CD4-positive, alpha-beta T cell treated with Interleukin-1 beta for 1 hour (primary cell): ENCODE results near the gene GNG10.
"Not testable (repeated sequence)": the region's sequence is repeated elsewhere in the genome, so short reads cannot be mapped to it uniquely, and the experiment has no call there.

Experiments
- DNase-seq, 2 donors: peaks; one replicate each; pipeline ENCODE4 v3.0.0-alpha.2; 2020 to 2022

Gene GNG10

DNA sequence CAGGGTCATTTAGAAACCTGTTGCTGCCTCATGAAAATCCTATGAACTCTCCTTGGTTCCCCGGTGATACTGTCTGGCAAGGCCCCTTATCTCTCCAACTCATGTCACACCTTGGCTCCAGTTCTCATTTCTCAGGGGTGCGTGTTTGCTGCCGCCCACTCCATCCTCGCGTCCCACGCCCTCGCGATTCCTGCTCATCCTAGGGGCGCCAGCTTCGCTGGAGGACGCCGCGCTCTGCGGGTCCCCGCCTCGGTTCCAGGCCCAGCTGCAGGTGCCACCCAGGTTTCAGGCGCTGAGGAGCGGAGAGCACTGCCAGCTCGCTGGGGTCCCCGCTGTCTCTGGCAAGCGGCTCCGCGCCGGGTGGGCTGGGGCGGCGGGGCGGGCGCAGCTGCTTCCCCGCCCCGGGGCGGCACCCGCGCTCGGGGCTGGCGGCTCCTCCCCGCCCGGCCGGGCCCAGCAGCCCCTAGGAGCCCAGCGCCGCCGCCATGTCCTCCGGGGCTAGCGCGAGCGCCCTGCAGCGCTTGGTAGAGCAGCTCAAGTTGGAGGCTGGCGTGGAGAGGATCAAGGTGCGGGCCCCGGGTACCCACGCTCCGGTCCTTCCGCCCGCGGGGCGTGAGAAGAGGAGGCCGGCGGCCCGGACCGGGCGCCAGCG, at the start of gene GNG10:
Gene GNG10 (plus strand): TSS at position 456 of the 652 bp plus-strand sequence. CDS start 30 bp downstream, at position 486.
- DNase-seq, result peak; percentile 69

DNA sequence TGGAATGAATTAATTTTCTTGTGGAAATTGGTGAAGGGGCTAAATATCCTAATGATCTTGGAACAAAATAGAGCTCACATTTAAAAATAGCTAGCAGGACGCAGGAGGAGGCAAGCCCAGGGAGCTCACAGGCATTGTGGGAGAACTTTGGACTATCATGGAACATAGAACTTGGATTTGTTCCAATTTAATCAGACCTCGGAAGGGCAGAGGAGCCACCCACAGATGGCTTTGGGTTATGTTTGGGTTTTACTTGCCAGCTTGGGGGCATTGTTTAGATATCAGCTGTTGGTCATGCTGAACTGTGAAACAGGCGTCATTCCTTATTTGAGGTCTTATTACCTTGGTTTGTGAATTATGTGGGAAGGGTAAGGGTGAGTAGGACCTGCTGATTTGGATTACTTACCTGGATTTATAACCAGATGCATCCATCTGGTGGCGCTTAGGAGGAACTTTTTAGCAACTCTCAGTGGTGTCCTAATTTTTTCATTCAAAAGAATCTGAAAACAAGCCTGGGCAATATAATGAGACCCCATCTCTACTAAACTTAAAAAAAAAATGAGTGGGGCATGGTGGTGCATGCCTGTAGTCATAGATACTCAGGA, 47.9 kb upstream of the GNG10 start:
- DNase-seq, result no peak

DNA sequence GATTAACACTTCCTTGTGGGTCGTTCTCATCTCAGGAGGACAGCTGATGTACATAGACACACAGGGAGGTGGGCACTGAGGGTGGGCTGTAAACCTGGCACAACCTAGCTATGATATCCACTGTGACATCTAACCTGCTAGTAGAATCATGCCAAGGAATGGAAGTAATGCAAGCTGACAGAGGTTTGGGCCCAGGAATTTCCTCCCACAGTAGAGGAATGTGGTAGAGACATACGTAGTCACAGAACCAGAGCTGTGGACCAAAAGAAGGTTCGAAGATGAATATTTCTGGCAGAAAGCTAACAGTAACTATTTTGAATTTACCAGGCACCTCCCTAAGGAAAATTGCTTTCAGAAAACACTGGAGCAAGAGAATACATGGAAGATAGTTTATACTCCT, 45.5 kb upstream of the GNG10 start:
- no peak for DNase-seq

DNA sequence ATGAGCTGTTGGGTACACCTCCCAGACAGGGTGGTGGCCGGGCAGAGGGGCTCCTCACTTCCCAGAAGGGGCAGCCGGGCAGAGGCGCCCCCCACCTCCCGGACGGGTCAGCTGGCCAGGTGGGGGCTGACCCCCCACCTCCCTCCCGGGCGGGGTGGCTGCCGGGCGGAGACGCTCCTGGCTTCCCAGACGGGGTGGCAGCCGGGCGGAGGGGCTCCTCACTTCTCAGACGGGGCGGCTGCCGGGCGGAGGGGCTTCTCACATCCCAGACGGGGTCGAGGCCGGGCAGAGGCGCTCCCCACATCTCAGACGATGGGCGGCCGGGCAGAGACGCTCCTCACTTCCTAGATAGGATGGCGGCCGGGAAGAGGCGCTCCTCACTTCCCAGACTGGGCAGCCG, 44.1 kb upstream of the GNG10 start:
- not testable (repeated sequence) for DNase-seq

DNA sequence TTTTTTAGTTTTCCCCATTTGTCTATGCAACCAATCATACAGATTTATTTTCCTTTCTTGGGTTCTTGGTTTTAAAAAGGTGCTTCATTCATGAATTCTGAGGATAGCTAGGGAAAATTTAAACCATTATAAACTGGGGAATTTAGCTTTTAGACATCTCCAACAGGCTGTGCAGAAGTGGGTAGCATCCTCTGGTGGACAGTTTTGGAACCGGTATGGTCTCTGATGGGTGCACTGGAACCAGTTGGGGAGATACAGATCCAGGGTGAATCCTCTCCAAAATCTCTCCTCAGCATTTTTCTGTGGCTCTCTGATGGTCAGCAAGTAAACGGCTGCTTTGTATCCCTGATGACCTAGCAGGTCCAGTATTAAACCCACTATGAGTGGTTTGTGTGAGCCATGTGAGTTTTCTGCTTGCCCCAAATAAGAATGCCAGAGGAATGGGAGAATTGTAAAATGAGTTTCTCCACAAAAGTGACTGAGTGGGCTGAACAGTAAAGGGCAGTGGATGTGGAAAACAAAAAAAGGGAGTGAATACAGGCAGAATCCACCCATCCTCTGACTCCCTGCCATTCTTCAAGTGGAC, 39.4 kb upstream of the GNG10 start:
- peak in 1 of 2 donors; percentile 11 for DNase-seq

DNA sequence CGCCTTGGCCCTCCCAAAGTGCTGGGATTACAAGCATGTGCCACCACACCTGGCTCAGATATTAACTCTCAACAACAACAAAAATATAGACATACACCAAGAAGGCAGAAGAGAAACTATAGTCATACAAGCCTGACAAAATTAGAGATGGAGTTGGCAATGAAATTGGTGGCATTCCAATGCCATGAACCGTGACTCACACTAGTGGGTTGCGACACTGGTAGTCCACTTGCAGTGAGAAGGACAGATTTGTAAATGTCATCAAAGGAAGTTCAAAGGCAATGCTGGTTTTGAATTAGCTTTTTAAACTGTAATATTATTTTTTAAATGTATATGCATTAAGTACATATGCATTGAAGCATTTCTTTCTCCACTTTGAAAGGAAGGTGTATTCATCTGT, 38.8 kb upstream of the GNG10 start:
- DNase-seq, result peak in 1 of 2 donors; percentile 19

DNA sequence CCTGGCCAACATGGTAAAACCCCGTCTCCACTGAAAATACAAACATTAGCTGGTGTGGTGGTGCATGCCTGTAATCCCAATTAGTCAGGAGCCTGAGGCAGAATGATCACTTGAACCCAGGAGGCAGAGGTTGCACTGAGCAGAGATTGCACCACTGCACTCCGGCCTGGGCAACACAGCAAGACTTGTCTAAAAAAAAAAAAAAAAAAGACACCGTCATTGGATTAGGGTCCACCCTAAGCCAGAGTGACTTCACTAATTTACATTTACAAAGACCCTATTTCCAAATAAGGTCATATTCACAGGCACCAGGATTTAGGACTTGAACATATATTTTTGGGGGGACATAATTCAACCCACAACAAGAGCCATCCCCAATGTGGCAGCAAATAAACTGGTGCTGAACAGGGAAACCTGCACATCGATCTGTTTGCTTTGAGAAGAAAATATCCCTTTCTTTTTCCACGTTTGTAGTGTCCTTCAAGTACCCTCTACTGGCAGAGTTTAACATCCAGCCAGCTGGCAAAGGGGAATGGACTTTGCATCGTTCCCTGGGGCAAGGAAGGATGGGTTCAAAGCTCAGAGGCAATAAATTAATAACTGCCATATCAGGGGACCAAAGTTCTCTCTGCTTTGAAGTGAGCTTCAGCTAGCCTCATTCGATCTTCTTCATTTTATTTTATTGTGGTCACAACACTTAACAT, 34.0 kb upstream of the GNG10 start:
- no peak for DNase-seq

DNA sequence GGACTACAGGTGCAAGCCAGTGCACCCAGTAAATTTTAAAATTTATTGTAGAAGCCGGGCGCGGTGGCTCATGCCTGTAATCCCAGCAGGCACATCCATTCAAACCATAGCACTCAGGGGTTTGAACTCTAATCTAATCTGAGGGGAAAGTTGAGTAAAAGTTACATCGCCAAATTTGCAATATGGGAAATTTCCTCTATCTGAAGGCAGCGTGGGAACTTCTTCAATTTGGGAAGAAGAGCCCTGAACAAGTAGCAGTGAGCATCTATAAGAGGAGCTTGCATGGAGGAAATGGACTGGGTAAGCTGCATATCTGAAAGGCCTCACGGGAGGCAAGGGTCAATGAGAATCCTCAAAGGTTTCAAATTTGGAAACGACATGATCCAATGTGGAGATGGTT, 33.0 kb upstream of the GNG10 start:
- no peak for DNase-seq

DNA sequence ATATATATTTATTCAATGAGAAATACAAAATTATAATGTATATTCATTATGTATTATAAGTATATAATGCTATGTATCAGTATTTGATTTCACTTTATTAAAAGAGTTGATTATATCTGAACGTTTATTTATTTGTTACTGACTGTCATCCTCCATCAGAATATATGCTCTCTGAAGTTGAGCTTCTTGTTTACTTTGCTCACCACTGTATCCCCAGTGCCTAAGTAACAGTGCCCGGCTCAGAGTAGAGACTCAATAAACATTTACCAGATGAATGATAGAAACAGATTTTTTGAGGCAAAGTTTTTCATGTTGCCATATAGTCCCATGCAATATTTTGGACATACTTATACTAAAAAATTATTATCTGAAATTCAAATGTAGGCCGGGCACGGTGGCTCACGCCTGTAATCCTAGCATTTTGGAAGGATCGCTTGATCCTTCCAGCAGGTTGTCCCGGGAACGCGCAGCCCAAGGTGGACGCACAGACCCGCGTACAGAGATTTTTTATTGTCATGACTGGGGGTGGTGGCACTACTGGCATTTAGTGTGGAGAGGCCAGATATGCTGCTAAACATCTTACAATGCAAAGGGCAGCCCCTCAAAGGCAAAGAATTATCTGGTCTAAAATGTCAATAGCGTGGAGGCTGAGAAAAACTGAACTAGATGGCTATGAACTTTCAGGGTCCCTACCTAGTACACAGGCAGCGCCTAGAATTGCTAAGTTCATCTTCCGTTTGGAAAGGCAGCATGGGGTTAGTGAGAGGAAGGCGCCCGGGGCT, 31.0 kb upstream of the GNG10 start:
- DNase-seq, result no peak

DNA sequence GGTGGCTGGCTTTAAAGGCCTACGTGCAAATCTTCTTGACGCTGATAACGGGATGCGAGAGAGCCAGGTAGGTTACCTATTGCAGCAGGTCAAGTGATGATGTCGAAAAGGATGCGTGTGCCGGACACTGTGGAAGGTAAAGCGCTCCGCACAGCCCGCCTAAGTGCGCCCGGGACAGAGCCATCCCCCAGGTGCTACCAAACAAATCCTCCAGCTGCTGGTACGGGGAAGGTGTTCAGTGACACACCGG, 30.5 kb upstream of the GNG10 start:
- DNase-seq, result no peak

DNA sequence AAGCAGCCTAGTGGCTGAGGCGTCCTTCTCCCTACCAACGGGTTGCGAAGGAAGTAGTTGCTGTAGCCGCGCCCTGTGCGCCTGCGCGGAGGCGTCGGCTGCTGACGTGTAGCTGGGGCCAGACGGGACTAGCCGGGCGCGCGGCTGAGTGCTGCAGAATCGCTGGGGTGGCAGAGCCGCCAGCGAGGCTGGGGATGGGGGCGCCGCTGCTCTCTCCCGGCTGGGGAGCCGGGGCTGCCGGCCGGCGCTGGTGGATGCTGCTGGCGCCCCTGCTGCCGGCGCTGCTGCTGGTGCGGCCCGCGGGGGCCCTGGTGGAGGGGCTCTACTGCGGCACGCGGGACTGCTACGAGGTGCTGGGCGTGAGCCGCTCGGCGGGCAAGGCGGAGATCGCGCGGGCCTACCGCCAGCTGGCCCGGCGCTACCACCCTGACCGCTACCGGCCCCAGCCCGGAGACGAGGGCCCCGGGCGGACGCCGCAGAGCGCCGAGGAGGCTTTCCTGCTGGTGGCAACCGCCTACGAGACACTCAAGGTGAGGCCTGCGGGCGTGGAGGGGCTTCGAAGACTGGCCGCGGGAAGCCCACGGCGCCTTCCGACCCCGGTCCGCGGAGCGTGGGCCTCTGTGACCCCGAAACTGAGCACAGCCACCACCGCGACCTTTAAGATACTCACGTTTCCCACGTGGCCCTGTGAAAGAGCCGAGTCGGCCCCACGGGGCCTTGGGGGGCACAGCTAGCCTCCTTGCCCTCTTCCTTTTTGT, 30.0 kb upstream of the GNG10 start, which contains the start of gene DNAJC25:
Gene DNAJC25 (plus strand): TSS at position 121 of the 758 bp plus-strand sequence. CDS start 74 bp downstream, at position 195.
- peak; percentile 98 to 99 for DNase-seq

DNA sequence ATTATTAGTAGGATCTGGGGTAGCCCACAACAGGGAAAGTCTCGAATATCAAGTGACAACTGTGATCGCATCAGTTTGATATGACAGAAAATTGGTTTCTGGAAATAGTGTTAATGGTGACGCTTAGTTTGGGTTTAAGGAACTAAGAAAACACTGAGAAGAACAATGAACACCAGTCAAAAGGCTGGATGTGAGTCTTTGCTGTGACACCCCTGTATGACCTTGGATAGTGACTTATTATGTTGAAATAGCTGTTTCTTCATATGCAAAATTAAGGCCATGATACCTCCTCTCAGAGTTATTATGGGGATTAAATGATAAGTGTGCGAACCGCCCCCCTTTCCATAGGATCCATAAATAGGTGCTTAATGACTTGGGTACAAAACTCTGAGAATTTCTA, 29.3 kb upstream of the GNG10 start:
- DNase-seq, result no peak

DNA sequence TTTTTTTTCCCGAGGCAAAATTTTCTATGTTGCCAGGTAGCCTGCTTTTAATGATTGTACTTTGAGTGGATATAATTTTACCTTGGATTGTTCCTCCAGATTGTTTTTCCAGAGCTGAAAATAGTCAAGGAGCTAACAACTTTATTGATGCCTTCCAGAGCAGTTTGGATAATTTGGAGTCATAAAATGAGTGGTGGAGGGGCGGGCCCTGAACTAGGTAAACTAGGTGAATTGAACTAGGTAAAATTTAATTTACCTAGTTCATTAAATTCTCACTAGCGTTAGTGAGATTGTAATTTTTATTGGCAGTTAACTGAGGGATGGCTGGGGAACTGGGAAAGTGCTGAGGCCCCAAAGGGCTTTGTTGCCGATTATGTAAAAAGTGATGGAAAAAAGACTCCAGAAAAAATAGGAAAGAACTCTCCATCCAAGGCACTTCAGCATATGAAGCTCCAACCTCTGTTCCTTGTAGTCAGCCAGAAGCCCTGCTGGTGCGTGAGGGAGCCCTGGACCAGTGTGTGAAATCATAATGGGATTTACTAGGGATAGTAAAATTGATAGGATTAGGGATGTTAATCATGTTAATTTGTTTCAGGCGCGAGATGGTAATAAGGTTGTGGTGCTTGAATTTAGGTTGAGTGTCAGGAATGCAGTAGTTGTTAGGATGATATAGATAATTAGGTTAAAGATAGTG, 28.6 kb upstream of the GNG10 start:
- DNase-seq, result no peak

DNA sequence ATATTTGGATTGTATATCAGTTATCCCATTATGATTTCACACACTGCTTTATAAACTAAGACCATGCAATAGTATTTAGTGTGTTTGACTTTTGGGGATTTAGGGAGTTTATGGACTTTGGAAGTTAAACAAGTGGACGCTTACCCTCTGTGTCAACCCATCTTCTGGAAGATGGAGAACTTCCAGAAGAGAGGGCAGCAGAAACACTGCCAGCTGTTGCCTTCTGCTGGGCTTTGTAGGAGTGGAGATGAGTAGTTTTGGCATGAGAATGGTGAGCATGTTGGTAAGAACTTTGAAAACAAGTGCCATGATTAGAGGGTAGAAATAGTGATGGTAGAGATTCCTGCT, 28.0 kb upstream of the GNG10 start:
- DNase-seq, result no peak

DNA sequence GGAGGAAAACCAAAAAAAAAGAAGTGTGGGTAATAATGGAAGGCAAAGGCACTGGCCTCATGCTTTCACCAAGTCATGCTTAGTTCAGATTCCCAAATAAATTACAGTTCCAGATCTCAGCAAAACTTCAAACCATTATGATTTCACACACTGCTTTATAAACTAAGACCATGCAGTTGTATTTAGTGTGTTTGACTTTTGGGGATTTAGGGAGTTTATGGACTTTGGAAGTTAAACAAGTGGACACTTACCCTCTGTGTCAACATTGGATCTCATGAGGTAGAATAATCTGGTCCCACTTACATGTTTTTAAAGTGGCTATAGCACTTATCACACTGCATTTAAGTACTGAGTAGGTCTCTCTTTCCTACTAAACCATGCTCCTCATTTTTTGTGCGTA, 26.5 kb upstream of the GNG10 start:
- DNase-seq, result no peak

DNA sequence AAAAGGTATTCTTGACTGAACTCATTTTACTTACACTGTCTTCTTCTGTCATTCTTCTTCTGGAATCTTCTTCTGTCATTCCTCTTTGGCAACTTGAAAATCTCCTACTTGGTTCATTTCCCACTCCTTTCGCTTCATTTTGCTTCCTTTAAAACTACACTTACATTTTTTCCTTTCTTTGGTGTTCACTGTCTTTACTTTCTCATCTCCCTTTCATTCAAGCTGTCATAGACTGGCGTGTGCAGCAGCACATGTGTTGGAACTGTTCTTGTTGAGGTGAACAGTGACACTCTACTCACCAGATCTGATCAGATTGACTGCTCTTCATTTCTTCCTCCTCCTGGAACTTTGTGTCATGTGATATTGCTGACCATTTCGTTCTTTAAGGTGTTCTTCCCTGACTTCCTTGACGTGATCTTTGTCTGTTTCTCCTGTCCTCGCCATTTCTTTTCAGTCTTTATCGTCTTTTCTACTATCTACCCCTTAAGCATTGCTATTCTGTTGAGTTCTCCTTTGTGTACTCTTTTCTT, 23.9 kb upstream of the GNG10 start:
- DNase-seq, result no peak

DNA sequence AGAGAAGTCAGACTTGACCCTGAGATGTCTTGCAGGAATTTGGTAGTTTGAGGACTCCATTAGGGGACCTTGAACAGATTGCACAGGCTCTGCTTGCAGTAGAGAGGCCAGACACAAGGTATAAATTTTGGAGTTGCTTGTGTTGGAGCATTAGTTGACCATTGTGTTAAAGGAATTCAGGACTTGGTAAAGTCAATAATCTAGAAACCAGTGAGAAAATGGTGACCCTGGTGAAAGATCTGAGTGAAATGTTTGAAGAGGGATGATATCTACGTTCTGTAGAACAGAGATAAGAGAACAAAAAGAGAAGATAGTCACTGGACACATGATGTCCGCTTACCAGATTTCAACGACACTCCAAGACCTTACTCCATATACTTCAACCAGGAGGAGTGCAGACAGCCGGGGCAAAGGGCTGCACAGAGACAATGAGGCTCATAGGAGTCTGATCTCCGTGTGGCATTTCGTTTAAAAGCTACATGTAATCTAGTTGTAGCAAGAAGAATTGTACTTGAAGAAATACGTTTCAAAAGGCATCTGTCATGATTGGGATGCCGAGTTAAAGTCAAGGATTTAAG, 17.1 kb upstream of the GNG10 start:
- DNase-seq, result no peak

DNA sequence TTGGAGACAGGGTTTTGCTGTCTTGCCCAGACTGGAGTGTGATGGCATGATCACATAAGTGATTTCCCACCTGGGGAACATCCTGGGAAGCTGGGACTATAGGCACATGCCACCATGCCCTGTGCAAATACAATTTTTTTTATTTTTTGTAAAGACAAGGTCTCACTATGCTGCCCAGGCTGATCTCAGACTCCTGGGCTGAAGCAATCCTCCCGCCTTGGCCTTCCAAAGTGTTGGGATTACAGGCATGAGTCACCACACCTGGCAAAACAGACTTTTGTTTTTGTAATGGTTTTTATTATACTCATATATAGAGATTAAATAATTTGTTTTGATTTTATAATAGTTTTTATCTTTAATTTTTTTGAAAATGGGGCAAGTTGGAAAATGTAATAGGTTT, 15.6 kb upstream of the GNG10 start:
- no peak for DNase-seq

DNA sequence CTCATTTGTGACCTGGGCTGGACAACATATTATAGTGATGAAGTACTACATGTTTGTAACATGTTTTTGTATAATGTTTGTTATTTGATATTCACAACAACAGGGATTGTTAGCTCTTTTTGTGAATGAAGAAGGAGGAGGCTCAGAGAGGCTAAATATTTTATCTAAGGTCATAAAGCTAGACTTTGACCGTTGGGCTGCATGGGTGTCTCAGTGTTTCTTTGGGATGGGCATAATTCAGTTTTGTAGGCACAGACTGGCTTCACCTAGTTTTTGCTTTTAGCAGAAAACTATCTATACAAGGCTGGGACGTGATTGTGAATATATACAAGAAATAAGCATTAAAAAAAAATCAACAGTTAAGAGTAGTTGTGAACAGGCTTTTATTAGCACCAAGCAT, 15.0 kb upstream of the GNG10 start:
- no peak for DNase-seq

DNA sequence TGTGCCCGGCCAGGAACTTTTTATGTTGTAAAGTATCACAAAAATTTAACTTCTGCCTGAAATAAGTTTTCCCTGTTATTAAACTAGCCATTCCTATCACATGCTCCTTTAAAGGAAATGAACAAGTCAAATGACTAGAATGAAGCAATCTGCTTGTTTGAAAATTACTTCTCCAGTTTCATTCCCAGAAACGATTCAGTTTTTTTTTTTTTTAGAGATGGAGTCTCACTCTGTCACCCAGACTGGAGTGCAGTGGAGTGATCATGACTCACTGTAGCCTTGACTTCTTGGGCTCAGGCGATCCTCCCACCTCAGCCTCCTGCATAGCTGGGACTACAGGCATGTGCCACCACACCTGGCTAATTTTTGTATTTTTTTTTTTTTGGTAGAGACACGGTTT, 13.3 kb upstream of the GNG10 start:
- no peak for DNase-seq

DNA sequence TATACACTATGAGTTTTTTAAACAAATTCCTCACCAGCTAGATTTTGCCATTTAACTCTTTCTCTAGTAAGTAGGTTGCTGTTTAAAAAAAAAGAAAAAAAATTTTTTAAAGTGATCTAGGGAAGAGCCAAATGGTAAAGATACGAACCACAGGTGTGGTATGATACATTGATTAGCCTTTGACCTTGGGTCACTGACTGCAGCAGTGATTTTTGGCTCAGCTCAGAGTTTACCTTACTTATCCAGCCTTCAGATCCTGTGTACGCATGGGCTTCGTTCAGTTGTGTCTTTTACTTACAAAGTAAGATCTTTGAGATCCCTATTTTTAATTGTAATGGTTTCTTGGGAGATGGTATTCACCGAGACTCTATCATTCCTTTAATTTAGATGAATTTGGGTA, 12.4 kb upstream of the GNG10 start:
- no peak for DNase-seq
